Smooth muscle cell (in vitro differentiated cells): Measurements from ENCODE around the gene S1PR3. TPM values are rescaled to one million over a fixed set of nuclear protein-coding genes. Genes with fewer than 3 reads are reported as not detected.

ENCODE experiments used
- DNase-seq: peaks from one replicate; lab custom pipeline; 2025; ENCODE audit not compliant: unreplicated experiment; lab: John Stamatoyannopoulos, UW
- H2AFZ ChIP-seq: fragments of 200-600 bp; sonication (generic); 2 replicates; pipeline ENCODE4 v1.6.0; 2016; ENCODE audit warnings: antibody characterized with exemption, low read depth, mild to moderate bottlenecking
- H3F3A ChIP-seq: fragments of 200-600 bp; sonication (generic); 2 replicates; pipeline ENCODE4 v1.6.0; 2017; ENCODE audit warnings: antibody characterized with exemption, low read depth
- H3K27ac ChIP-seq: fragments of 200-600 bp; sonication (generic); 2 replicates; pipeline ENCODE4 v1.5.1; 2016; ENCODE audit warnings: low read depth, mild to moderate bottlenecking
- H3K27me3 ChIP-seq: fragments of 200-600 bp; sonication (generic); 2 replicates; pipeline ENCODE4 v1.6.1; 2016; ENCODE audit warnings: low read depth, mild to moderate bottlenecking
- H3K36me3 ChIP-seq: fragments of 200-600 bp; sonication (generic); 2 replicates; pipeline ENCODE4 v1.5.1; 2016; ENCODE audit warnings: low read depth
- H3K4me1 ChIP-seq: fragments of 200-600 bp; sonication (generic); 2 replicates; pipeline ENCODE4 v1.5.1; 2016; ENCODE audit warnings: low read depth
- H3K4me2 ChIP-seq: fragments of 200-600 bp; sonication (generic); 2 replicates; pipeline ENCODE4 v1.6.0; 2016; ENCODE audit warnings: mild to moderate bottlenecking
- H3K4me3 ChIP-seq: fragments of 200-600 bp; sonication (generic); 2 replicates; pipeline ENCODE4 v1.5.1; 2016; ENCODE audit warnings: mild to moderate bottlenecking
- H3K79me2 ChIP-seq: fragments of 200-600 bp; sonication (generic); 2 replicates; pipeline ENCODE4 v1.6.0; 2016; ENCODE audit warnings: low read depth, mild to moderate bottlenecking
- H3K9ac ChIP-seq: fragments of 200-600 bp; sonication (generic); 2 replicates; pipeline ENCODE4 v1.6.0; 2016; ENCODE audit warnings: low read depth
- H3K9me3 ChIP-seq: fragments of 200-600 bp; sonication (generic); replicated peaks from 2 replicates; pipeline ENCODE4 v1.5.1; 2016; ENCODE audit warnings: low read depth
- H4K20me1 ChIP-seq: fragments of 200-600 bp; sonication (generic); 2 replicates; pipeline ENCODE4 v1.6.0; 2016; ENCODE audit warnings: low read depth
- CTCF ChIP-seq: fragments of 200-600 bp; sonication (generic); IDR thresholded peaks from 2 replicates; pipeline ENCODE4 v1.5.1; 2017; ENCODE audit warnings: borderline replicate concordance, mild to moderate bottlenecking, antibody characterized with exemption; ENCODE audit not compliant: insufficient read depth, poor library complexity, severe bottlenecking
- WGBS: methylation state at CpG from one replicate; pipeline ENCODE4 v1.1.7; 2016; ENCODE audit warnings: low lambda C conversion rate; 5-methylcytosine and 5-hydroxymethylcytosine counted together
- polyA plus RNA-seq: library from polyadenylated mRNA; unstranded; fragments of >200 nt; fragmentation: Nextera tagmentation; extraction: Ambion mirVana; gene quantifications from 2 replicates; pipeline ENCODE4 v1.2.1, GENCODE V29; 2016
- total RNA-seq: library from RNA; depleted of rRNA; stranded (reverse); fragments of >200 nt; gene quantifications from 2 replicates; pipeline ENCODE4 v1.2.3, GENCODE V29; 2014

Gene S1PR3
- total and polyA plus RNA-seq, 2 experiments from 2014 or later = 184 to 246 TPM

GRCh38 chr9:88996046-88996920 lies 5.0 kb downstream of the S1PR3 start:
- Histone ChIP-seq H3K36me3 (no peaks in the 10 kb centered on the region), H3K4me1 (peaks cover 39% of the 10 kb centered on the region), H3K4me3 (no peak overlapping the region), H2AFZ (no peak overlapping the region), H3K27ac (peak overlapping the region; percentile 59), H3K79me2 (peaks cover 74% of the 10 kb centered on the region), H3K27me3 (no peaks in the 10 kb centered on the region), H3F3A (peaks cover 39% of the 10 kb centered on the region), H3K9me3 (no peaks in the 10 kb centered on the region), H3K4me2 (peak overlapping the region; percentile 91), H3K9ac (no peak overlapping the region), H4K20me1 (peaks cover 95% of the 10 kb centered on the region)
- 88% methylated on average over 14 of the region's 14 CpGs for WGBS
- no peak for DNase-seq
- no peak for TF ChIP-seq CTCF

GRCh38 chr9:88996921-88997235 lies 5.6 kb downstream of the S1PR3 start:
- Histone ChIP-seq H3K4me3 (no peak overlapping the region), H3F3A (peaks cover 36% of the 10 kb centered on the region), H3K9me3 (no peaks in the 10 kb centered on the region), H3K27ac (peak overlapping the region; percentile 59), H3K4me1 (peaks cover 39% of the 10 kb centered on the region), H2AFZ (no peak overlapping the region), H3K27me3 (no peaks in the 10 kb centered on the region), H3K4me2 (peak overlapping the region; percentile 91), H3K79me2 (peaks cover 68% of the 10 kb centered on the region), H4K20me1 (peaks cover 97% of the 10 kb centered on the region), H3K9ac (no peak overlapping the region), H3K36me3 (no peaks in the 10 kb centered on the region)
- whole genome bisulfite sequencing = 89% methylated on average over 4 of the region's 4 CpGs
- no peak for DNase-seq
- no peak for TF ChIP-seq CTCF

GRCh38 chr9:88997646-88998045 lies 6.4 kb downstream of the S1PR3 start:
- Histone ChIP-seq H3K27ac (peak overlapping the region; percentile 59), H3K9ac (no peak overlapping the region), H3F3A (peaks cover 34% of the 10 kb centered on the region), H3K4me1 (peaks cover 39% of the 10 kb centered on the region), H3K36me3 (no peaks in the 10 kb centered on the region), H3K79me2 (peaks cover 63% of the 10 kb centered on the region), H3K9me3 (no peaks in the 10 kb centered on the region), H3K27me3 (no peaks in the 10 kb centered on the region), H4K20me1 (peaks cover 97% of the 10 kb centered on the region), H3K4me2 (peak overlapping the region; percentile 91), H3K4me3 (no peak overlapping the region), H2AFZ (no peak overlapping the region)
- 87% methylated on average over 8 of the region's 8 CpGs for WGBS
- DNase-seq = no peak
- no peak for TF ChIP-seq CTCF

GRCh38 chr9:88998503-88998902 lies 7.2 kb downstream of the S1PR3 start:
- WGBS = 28% methylated on average over 2 of the region's 2 CpGs
- Histone ChIP-seq H3K27me3 (no peaks in the 10 kb centered on the region), H3K4me3 (no peak overlapping the region), H3K9ac (no peak overlapping the region), H3K79me2 (peaks cover 59% of the 10 kb centered on the region), H3K36me3 (no peaks in the 10 kb centered on the region), H3K4me2 (no peak overlapping the region), H3K4me1 (peaks cover 33% of the 10 kb centered on the region), H3K27ac (peak overlapping the region; percentile 59), H4K20me1 (peaks cover 97% of the 10 kb centered on the region), H2AFZ (no peak overlapping the region), H3F3A (peaks cover 35% of the 10 kb centered on the region), H3K9me3 (no peaks in the 10 kb centered on the region)
- TF ChIP-seq CTCF = no peak
- DNase-seq = no peak
